ENCODE results near the gene TMOD4.

TMOD4 gene

DNA sequence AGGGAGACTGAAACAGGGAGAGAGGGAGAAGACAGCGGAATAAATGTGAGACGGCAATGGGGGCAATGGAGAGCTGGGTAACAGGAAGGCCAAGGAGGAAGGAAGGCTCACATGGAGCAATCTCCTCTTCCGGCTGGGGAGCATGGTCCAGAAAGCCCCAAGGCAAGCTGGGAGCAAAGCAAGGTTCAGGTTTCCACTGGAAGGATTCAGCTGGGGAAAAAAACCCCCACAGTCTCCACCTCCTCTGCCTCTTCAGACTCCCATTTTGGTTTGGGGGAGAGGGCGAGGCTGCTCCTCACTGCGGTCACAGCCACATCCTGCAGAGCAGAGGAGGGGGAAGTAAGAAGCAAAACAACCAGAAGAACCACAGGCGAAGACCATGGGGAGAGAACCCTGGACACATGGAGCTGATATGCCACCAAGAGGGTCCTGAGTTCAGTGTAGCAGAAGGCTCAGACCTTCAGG, 18.7 kb downstream of the TMOD4 start:
- Histone ChIP-seq H3F3A (ENCODE audit: insufficient read depth) (0 out of 2 replicates have a peak, but pooled peaks cover 5% of the 10 kb centered on the region), H3K9ac (ENCODE audit: low read length) (peak overlapping the region; percentile 19; the same call in 1 of the 2 replicates), H3K79me2 (ENCODE audit: insufficient read depth, low read length) (no peaks in the 10 kb centered on the region), H3K4me2 (ENCODE audit: low read depth, low read length, poor library complexity, severe bottlenecking) (peak overlapping the region; percentile 45), H3K9me2 (replicated peaks; ENCODE audit: insufficient read depth, low read length) (no peaks in the 10 kb centered on the region), H3K27ac (ENCODE audit: low read depth, low read length) (no peak overlapping the region), H3K36me3 (ENCODE audit: low read length) (no peaks in the 10 kb centered on the region), H3K4me3 (ENCODE audit: insufficient read depth, low read length, poor library complexity, severe bottlenecking) (no peak overlapping the region), H2AFZ (ENCODE audit: low read depth, low read length, severe bottlenecking) (no peak overlapping the region), H3K27me3 (ENCODE audit: low read length) (no peaks in the 10 kb centered on the region), H4K20me1 (ENCODE audit: low read depth, low read length) (no peaks in the 10 kb centered on the region), H3K9me3 (ENCODE audit: insufficient read depth, low read length) (no peaks in the 10 kb centered on the region)
- no peak for TF ChIP-seq EZH2phosphoT487 (conservative IDR thresholded peaks at IDR 0.05; ENCODE audit: low read length)
- TF ChIP-seq, protein P1, sequence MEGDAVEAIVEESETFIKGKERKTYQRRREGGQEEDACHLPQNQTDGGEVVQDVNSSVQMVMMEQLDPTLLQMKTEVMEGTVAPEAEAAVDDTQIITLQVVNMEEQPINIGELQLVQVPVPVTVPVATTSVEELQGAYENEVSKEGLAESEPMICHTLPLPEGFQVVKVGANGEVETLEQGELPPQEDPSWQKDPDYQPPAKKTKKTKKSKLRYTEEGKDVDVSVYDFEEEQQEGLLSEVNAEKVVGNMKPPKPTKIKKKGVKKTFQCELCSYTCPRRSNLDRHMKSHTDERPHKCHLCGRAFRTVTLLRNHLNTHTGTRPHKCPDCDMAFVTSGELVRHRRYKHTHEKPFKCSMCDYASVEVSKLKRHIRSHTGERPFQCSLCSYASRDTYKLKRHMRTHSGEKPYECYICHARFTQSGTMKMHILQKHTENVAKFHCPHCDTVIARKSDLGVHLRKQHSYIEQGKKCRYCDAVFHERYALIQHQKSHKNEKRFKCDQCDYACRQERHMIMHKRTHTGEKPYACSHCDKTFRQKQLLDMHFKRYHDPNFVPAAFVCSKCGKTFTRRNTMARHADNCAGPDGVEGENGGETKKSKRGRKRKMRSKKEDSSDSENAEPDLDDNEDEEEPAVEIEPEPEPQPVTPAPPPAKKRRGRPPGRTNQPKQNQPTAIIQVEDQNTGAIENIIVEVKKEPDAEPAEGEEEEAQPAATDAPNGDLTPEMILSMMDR (IDR thresholded peaks at IDR 0.05; ENCODE audit: insufficient read depth, low read length, poor library complexity, severe bottlenecking) = no peak

GRCh38 chr1:151156515-151156819, 19.3 kb downstream of the TMOD4 start, which contains the start of gene TNFAIP8L2:
TNFAIP8L2 (plus strand) TSS chr1:151156649; CDS start chr1:151158698, 2,049 bp downstream.
- Histone ChIP-seq H3K9ac (ENCODE audit: low read length) (peak within 1 kb of the TSS; percentile 19; the same call in 1 of the 2 replicates), H3K36me3 (ENCODE audit: low read length) (no peaks in the 10 kb centered on the region), H4K20me1 (ENCODE audit: low read depth, low read length) (no peaks in the 10 kb centered on the region), H3F3A (ENCODE audit: insufficient read depth) (no peaks in the 10 kb centered on the region), H3K9me2 (replicated peaks; ENCODE audit: insufficient read depth, low read length) (no peaks in the 10 kb centered on the region), H3K9me3 (ENCODE audit: insufficient read depth, low read length) (no peaks in the 10 kb centered on the region), H3K79me2 (ENCODE audit: insufficient read depth, low read length) (no peaks in the 10 kb centered on the region), H3K27me3 (ENCODE audit: low read length) (no peaks in the 10 kb centered on the region), H3K4me2 (ENCODE audit: low read depth, low read length, poor library complexity, severe bottlenecking) (peak within 1 kb of the TSS; percentile 45), H3K4me3 (ENCODE audit: insufficient read depth, low read length, poor library complexity, severe bottlenecking) (no peak within 1 kb of the TSS), H2AFZ (ENCODE audit: low read depth, low read length, severe bottlenecking) (peak within 1 kb of the TSS; percentile 6), H3K27ac (ENCODE audit: low read depth, low read length) (no peak within 1 kb of the TSS)
- TF ChIP-seq, protein P1 (IDR thresholded peaks at IDR 0.05; ENCODE audit: insufficient read depth, low read length, poor library complexity, severe bottlenecking) = no peak
- no peak for TF ChIP-seq EZH2phosphoT487 (conservative IDR thresholded peaks at IDR 0.05; ENCODE audit: low read length)

GRCh38 chr1:151147665-151148064, 28.1 kb downstream of the TMOD4 start:
- Histone ChIP-seq H3K27me3 (ENCODE audit: low read length) (no peaks in the 10 kb centered on the region), H3K9ac (ENCODE audit: low read length) (no peak overlapping the region), H3K4me2 (ENCODE audit: low read depth, low read length, poor library complexity, severe bottlenecking) (no peak overlapping the region), H2AFZ (ENCODE audit: low read depth, low read length, severe bottlenecking) (no peak overlapping the region), H3K36me3 (ENCODE audit: low read length) (no peaks in the 10 kb centered on the region), H3K79me2 (ENCODE audit: insufficient read depth, low read length) (no peaks in the 10 kb centered on the region), H3K27ac (ENCODE audit: low read depth, low read length) (no peak overlapping the region), H3K9me2 (replicated peaks; ENCODE audit: insufficient read depth, low read length) (no peaks in the 10 kb centered on the region), H4K20me1 (ENCODE audit: low read depth, low read length) (no peaks in the 10 kb centered on the region), H3F3A (ENCODE audit: insufficient read depth) (no peaks in the 10 kb centered on the region), H3K9me3 (ENCODE audit: insufficient read depth, low read length) (no peaks in the 10 kb centered on the region), H3K4me3 (ENCODE audit: insufficient read depth, low read length, poor library complexity, severe bottlenecking) (no peak overlapping the region)
- TF ChIP-seq, protein P1 (IDR thresholded peaks at IDR 0.05; ENCODE audit: insufficient read depth, low read length, poor library complexity, severe bottlenecking) = no peak
- TF ChIP-seq EZH2phosphoT487 (conservative IDR thresholded peaks at IDR 0.05; ENCODE audit: low read length) = no peak
